Activated CD8-positive, alpha-beta memory T cell treated with anti-CD3 and anti-CD28 coated beads, Interleukin-2, amount 10 ng/mL, durations not matched to agents 7 days and 5 days (primary cell): Measurements from ENCODE around the gene COL4A6. TPM values are rescaled to one million over a fixed set of nuclear protein-coding genes. Genes with fewer than 3 reads are reported as not detected.
"Not testable (repeated sequence)": the region's sequence is repeated elsewhere in the genome, so short reads cannot be mapped to it uniquely, and the experiment has no call there.

Experiments
- ATAC-seq: fragments of 150-1000 bp; cut with Tn5 transposase; one replicate; pipeline ENCODE4 v1.10.0; 2021; ENCODE audit warnings: moderate library complexity
- CTCF ChIA-PET: fragments of 350-600 bp; sonication (Branson Sonifier 250); formaldehyde crosslinking; loops from one replicate; lab custom pipeline; 2021; ENCODE audit warnings: antibody characterized with exemption; lab: Charles Lee
- DNase-seq: peaks from one replicate; pipeline ENCODE4 v3.0.0-alpha.2; 2020
- H3K27ac Mint-ChIP-seq: one replicate; pipeline ENCODE4 v1.8.0; 2021; ENCODE audit warnings: mild to moderate bottlenecking, mixed read lengths
- H3K27me3 Mint-ChIP-seq: one replicate; pipeline ENCODE4 v1.8.0; 2021; ENCODE audit warnings: mixed read lengths
- H3K36me3 Mint-ChIP-seq: one replicate; pipeline ENCODE4 v1.8.0; 2021; ENCODE audit warnings: mild to moderate bottlenecking, mixed read lengths
- H3K4me1 Mint-ChIP-seq: one replicate; pipeline ENCODE4 v1.8.0; 2021; ENCODE audit warnings: mixed read lengths
- H3K4me3 Mint-ChIP-seq: one replicate; pipeline ENCODE4 v1.8.0; 2021; ENCODE audit warnings: mild to moderate bottlenecking, moderate library complexity, mixed read lengths
- H3K9me3 Mint-ChIP-seq: one replicate; pipeline ENCODE4 v1.8.0; 2022; ENCODE audit warnings: low read depth, mixed read lengths
- total RNA-seq, 2 experiments: library from RNA; stranded (reverse); gene quantifications; one replicate each; pipeline ENCODE4 v1.2.3, GENCODE V29; 2021

Gene COL4A6
- not detected for total RNA-seq

DNA sequence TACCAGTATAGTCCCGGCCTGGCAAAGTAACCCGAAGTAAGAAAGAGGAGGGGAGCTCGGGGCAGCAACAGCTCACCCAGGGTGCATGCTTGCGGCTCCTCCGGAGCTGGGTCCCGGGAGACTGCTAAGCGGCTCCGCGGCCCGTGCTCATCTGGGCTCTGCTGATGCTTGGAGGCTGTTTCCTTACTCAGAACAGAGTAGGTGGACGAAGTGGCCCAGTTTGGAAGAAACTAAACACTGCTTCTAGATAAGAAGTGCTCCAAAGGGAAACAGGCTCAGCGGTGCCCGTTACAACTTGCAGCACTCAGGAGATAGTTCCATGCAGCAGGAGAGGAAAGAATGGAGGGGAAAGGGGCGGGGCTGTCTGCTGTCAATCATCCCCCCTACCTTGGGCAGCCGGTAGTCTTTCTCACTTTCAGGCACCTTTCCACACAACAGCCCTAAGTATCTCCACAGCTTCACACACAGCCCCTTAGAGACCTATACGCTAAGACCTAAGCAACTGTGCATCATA is at the start of gene COL4A6:
Gene COL4A6 (minus strand): TSS at position 313 of the 514 bp plus-strand sequence. CDS start 226 bp downstream, at position 87.
- no peaks in the 10 kb centered on the region for H3K9me3 Mint-ChIP-seq
- CTCF ChIA-PET = no interaction called here
- no peak within 1 kb of the TSS for H3K27ac Mint-ChIP-seq
- no peaks in the 10 kb centered on the region for H3K36me3 Mint-ChIP-seq
- no peak for DNase-seq
- no peak for ATAC-seq
- no peak within 1 kb of the TSS for H3K4me3 Mint-ChIP-seq
- peaks cover 34% of the 10 kb centered on the region for H3K27me3 Mint-ChIP-seq
- peaks cover 2% of the 10 kb centered on the region for H3K4me1 Mint-ChIP-seq

DNA sequence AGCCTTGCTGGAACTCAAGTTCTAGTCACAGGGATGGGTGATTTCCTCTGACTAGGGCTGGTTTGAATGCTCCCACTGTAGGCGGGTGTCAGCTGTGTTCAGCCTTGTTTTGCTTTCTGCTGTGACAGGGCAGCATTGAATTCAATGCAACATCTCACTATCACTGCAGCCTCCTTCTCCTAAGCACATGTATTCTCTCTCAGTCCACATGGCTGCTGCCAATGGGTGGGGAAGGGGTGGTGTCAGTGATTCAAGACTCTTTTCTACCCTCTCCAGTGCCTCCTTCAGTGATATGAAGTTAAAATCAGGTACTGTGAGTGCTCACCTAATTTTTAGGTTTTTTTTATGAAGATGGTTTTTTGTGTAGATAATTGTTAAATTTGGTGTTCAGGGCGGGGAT is 47.7 kb upstream of the COL4A6 start:
- H3K27ac Mint-ChIP-seq = no peak overlapping the region
- no peak for ATAC-seq
- H3K27me3 Mint-ChIP-seq = no peaks in the 10 kb centered on the region
- CTCF ChIA-PET = no interaction called here
- H3K9me3 Mint-ChIP-seq = no peaks in the 10 kb centered on the region
- no peak overlapping the region for H3K4me3 Mint-ChIP-seq
- no peaks in the 10 kb centered on the region for H3K36me3 Mint-ChIP-seq
- DNase-seq = no peak
- H3K4me1 Mint-ChIP-seq = no peaks in the 10 kb centered on the region

DNA sequence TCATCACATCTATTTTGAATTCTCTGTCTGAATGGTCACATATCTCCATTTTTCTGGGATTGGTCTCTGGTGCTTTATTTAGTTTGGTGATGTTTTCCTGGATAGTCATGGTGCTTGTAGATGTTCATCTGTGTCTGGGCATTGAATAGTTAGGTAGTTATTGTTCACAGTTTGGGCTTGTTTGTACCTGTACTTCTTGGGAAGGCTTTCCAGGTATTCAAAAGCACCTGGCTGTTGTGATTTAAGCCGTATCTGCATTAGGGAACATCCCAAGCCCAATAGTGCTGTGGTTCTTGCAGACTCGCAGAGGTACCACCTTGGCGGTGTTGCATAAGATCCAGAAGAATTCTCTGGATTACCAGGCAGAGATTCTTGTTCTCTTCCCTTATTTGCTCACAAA is 46.0 kb upstream of the COL4A6 start:
- no peaks in the 10 kb centered on the region for H3K36me3 Mint-ChIP-seq
- H3K9me3 Mint-ChIP-seq = no peaks in the 10 kb centered on the region
- no peak overlapping the region for H3K27ac Mint-ChIP-seq
- no peak for ATAC-seq
- H3K4me1 Mint-ChIP-seq = no peaks in the 10 kb centered on the region
- DNase-seq = no peak
- CTCF ChIA-PET = no interaction called here
- no peak overlapping the region for H3K4me3 Mint-ChIP-seq
- H3K27me3 Mint-ChIP-seq = no peaks in the 10 kb centered on the region

DNA sequence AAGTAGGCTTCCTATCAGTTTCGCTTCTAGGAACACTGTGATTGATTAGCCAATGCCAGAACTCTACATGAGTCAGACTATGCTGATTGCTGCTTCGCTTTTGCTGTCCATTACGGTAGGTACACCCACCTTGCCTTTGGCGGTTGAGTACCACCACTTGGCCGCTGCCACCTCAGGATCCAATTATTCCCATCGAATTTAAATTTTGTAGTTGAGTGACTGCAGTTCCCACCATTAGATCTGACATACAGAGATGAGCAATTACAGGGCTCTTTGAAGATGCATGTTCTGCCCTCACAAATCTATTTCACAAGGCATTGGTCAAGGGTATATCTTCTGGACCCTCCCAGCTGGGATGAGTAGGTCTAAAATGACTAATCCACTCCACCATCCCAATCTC is 43.3 kb upstream of the COL4A6 start:
- not testable (repeated sequence) for H3K4me3 Mint-ChIP-seq, H3K36me3 Mint-ChIP-seq, H3K4me1 Mint-ChIP-seq

DNA sequence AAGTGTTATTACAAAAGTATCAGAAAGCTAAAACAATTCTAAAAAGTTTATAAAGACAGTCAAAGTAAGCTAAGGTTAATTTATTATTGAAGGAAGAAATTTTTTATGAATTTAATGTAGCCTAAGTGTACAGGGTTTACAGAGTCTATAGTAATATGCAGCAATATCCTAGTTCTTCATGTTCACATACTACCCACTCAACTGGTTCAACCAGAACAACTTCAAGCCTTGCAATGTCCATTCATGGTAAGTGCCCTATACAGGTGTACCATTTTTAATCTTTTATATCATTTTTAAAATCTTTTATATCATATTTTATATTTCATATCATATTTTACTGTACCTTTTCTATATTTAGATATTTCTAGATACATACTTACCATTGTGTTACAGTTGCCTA is 35.8 kb upstream of the COL4A6 start:
- H3K4me3 Mint-ChIP-seq = no peak overlapping the region
- H3K36me3 Mint-ChIP-seq = no peaks in the 10 kb centered on the region
- no peaks in the 10 kb centered on the region for H3K4me1 Mint-ChIP-seq
- no peak overlapping the region for H3K27ac Mint-ChIP-seq
- H3K9me3 Mint-ChIP-seq = peaks cover 4% of the 10 kb centered on the region
- ATAC-seq (no peak), DNase-seq (no peak)
- CTCF ChIA-PET = no interaction called here
- no peaks in the 10 kb centered on the region for H3K27me3 Mint-ChIP-seq

More for the DNA sequence above, 43.3 kb upstream of the COL4A6 start:
- ATAC-seq, CTCF ChIA-PET, H3K9me3 Mint-ChIP-seq, H3K27ac Mint-ChIP-seq, DNase-seq, H3K27me3 Mint-ChIP-seq: not testable (repeated sequence)

DNA sequence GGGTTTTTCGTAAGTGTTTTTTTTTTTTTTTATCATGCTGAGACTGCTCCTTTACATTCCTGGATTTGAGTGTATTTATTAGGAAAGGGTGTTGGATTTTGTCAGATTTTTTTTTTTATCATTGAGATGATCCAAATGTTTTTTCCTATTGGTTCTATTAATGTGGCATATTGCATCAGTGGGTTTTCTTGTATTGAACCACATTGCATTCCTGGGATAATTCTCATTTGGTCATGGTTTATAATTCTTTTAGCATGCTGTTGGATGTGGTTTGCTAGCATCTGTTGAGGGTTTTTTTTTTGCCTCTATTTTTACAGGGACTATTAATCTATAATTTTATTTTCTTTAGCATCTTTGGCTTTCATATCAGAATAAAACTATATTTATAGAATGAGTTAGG is 30.3 kb upstream of the COL4A6 start:
- Mint-ChIP-seq H3K4me1 (no peaks in the 10 kb centered on the region), H3K9me3 (no peaks in the 10 kb centered on the region), H3K27me3 (no peaks in the 10 kb centered on the region), H3K36me3 (no peaks in the 10 kb centered on the region), H3K27ac (no peak overlapping the region), H3K4me3 (no peak overlapping the region)
- CTCF ChIA-PET = no interaction called here
- DNase-seq (no peak), ATAC-seq (no peak)

DNA sequence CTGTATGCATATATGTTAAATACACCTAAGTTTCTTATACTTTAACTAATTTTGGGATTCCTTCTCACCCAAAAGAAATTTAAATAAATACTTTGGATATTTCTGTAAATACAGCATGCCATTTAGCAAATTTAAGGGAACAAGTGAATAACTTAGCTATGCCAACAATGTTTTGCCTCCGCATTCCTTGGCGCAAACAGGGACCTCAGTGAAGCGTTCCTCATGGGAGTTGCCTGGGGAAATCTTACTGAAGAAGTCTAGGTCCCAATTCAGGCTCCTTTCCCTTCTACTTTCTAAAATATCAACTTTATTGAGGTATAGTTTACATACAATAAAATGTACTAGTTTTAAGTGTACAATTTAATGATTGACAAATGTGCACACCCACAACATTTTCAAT is 26.4 kb upstream of the COL4A6 start:
- no peak overlapping the region for H3K27ac Mint-ChIP-seq
- no peaks in the 10 kb centered on the region for H3K9me3 Mint-ChIP-seq
- H3K27me3 Mint-ChIP-seq = no peaks in the 10 kb centered on the region
- ATAC-seq (no peak), DNase-seq (no peak)
- no peaks in the 10 kb centered on the region for H3K36me3 Mint-ChIP-seq
- no peaks in the 10 kb centered on the region for H3K4me1 Mint-ChIP-seq
- H3K4me3 Mint-ChIP-seq = no peak overlapping the region
- CTCF ChIA-PET = no interaction called here

DNA sequence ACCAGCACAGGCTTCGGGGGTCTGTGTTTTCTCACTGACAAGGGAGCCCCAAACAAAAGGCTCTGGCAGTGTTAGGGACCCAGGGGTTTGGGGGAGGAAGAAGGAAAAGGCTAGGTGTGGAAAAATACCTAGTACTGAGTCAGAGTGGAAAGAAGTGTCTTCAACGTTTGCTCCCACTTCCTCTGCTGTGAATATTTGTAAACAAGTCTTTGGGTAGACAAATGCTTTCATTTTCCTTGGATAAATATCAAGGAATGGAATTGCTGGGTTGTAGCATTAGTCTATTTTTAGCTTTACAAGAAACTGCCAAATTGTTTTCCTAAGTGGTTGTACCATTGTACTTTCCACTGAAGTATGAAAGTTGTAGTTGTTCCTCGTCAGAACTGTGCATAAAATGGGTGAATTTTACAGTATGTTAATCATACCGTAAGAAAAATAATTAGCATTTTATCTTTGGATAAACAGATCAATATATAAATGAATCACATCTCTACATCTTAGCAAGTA is 18.8 kb upstream of the COL4A6 start:
- no peak overlapping the region for H3K4me3 Mint-ChIP-seq
- ATAC-seq (no peak), DNase-seq (no peak)
- no peaks in the 10 kb centered on the region for H3K9me3 Mint-ChIP-seq
- no peaks in the 10 kb centered on the region for H3K4me1 Mint-ChIP-seq
- no peaks in the 10 kb centered on the region for H3K36me3 Mint-ChIP-seq
- CTCF ChIA-PET = no interaction called here
- no peaks in the 10 kb centered on the region for H3K27me3 Mint-ChIP-seq
- no peak overlapping the region for H3K27ac Mint-ChIP-seq

DNA sequence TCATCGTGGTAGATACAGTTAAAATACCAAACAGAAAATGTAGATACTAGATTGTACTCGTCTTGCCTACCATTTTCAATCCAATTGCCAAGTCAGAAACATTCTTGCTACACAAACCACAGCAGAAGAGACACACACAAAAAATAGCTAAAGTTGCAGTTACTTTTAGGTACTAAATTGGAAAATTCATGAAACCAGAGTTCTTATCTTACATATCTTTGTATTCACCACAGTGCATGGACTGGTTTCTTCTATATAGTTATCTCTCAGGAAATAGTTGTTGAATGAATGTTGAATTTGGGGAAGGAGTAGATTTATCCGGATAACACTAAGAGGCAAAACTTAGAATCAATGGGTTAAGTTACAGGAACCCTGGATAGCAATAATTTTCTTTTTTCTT is 15.6 kb upstream of the COL4A6 start:
- Mint-ChIP-seq H3K9me3 (no peaks in the 10 kb centered on the region), H3K36me3 (no peaks in the 10 kb centered on the region), H3K27me3 (no peaks in the 10 kb centered on the region), H3K4me1 (no peaks in the 10 kb centered on the region), H3K27ac (no peak overlapping the region), H3K4me3 (no peak overlapping the region)
- DNase-seq (no peak), ATAC-seq (no peak)
- CTCF ChIA-PET = no interaction called here

DNA sequence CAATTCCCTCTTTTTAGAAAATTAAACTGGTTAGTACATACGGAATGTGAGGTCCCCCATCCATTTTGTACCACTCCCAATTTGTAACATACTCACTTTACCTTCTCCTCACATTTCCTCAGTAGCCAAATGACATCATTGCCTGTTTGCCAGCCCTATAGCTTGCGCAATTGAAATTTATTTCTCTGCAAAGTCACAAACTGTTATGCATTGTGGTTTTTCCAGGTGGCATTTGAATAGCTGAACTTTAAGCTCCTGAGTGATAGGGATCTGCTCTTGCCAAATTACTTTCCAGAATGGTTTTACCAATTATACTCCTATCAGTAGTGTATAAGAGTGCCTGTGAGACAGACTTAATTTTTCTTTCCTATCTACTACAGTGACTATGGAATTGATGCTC is 9.1 kb upstream of the COL4A6 start:
- CTCF ChIA-PET = no interaction called here
- ATAC-seq (no peak), DNase-seq (no peak)
- Mint-ChIP-seq H3K4me3 (no peak overlapping the region), H3K4me1 (no peaks in the 10 kb centered on the region), H3K36me3 (no peaks in the 10 kb centered on the region), H3K27ac (no peak overlapping the region), H3K27me3 (no peaks in the 10 kb centered on the region), H3K9me3 (no peaks in the 10 kb centered on the region)

DNA sequence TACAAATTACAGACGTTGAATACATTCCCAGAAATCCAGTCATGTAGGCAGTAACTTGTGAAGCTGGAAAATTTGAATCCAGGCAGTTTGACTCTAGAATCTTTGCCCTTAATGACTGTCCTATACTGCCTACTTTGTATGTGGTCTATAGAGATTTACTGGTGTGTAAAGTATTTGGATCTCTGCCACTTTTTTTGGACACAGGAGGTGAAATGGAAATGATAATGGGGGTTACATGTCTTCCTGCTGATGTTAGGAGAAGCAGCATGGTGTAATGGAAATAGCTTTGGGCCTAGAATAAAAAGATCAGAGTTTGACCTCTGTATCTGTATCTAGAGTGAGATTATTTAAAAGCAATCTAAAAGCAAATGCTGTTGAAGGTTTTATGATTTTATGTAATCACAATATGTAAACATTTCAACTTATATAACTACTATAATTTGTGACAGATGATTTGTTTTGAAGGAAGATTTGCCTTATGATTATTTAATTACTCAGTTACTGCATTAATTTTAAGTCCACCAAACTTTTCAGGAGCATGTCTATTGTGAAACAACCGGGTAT is 4.8 kb upstream of the COL4A6 start:
- Mint-ChIP-seq H3K27ac (no peak overlapping the region), H3K36me3 (no peaks in the 10 kb centered on the region), H3K4me1 (peaks cover 2% of the 10 kb centered on the region), H3K9me3 (no peaks in the 10 kb centered on the region), H3K4me3 (no peak overlapping the region), H3K27me3 (peaks cover 24% of the 10 kb centered on the region)
- ATAC-seq (no peak), DNase-seq (no peak)
- CTCF ChIA-PET = no interaction called here

DNA sequence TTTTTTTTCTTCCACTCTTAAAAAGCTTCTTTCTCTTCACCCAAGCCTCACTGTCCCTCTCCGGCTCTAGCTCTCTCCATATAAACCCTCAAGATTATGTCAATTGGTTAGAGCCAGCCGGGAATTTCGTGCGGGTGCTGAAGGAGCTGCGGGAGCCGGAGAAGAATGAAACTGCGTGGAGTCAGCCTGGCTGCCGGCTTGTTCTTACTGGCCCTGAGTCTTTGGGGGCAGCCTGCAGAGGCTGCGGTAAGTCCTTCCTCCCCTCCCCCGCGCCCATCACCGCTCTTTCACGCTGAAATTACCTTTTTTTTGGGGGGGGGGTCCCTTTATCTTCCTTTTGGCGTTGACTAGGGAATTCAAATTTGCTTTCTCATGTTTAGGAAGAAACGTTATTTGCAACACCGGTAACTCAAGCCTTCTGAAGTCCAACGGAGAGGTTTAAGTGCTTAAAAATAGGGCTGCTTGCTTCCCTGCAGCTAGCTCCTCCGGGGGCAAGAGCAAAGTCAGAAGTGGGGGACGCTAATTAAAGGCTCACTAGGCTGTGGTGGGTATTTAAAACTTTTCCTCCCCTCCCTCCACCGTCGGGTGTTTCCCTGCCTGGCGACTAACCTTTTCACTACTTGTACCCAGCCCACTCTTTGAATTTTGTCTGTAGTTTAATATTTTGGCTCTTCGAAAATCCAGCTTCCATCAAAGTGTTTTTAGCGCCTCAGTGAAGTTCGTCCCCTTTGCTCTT is 1.9 kb upstream of the COL4A6 start:
- no peak overlapping the region for H3K4me3 Mint-ChIP-seq
- ATAC-seq = no peak
- CTCF ChIA-PET = no interaction called here

DNA sequence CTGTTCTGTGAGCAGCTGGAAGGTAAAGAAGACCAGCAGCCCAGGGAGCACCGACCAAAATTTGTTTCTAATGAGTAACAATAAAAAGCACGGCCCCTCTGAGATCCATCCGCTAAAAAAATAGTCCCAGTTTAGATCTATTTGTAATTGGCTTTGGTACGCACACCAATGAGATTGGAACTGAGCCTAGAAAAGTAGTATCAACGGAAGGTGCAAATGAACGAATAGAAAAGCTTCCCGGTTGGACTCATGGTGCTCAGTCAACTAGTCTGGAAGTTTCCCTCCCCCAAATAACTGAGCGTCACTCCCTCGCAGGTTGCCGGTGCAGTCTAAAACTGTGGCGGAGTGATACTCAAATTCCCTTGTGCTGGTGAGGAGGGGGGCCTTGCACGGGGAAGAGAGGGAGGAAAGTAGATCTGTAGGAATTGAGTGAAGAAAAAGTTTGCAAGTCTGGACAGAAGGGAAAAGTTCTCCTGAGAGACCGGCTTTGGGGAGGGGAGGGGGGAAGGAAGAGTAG is 1.3 kb upstream of the COL4A6 start, which contains the start of gene COL4A5:
Gene COL4A5 (plus strand): TSS at position 413 of the 517 bp plus-strand sequence. CDS start 288 bp downstream, outside the sequence.
- Mint-ChIP-seq H3K4me1 (peaks cover 2% of the 10 kb centered on the region), H3K27ac (no peak within 1 kb of the TSS), H3K36me3 (no peaks in the 10 kb centered on the region), H3K4me3 (no peak within 1 kb of the TSS), H3K9me3 (no peaks in the 10 kb centered on the region), H3K27me3 (peaks cover 34% of the 10 kb centered on the region)
- ATAC-seq (no peak), DNase-seq (no peak)
- CTCF ChIA-PET = no interaction called here

More for the DNA sequence above, 1.9 kb upstream of the COL4A6 start:
- peaks cover 34% of the 10 kb centered on the region for H3K27me3 Mint-ChIP-seq
- no peaks in the 10 kb centered on the region for H3K36me3 Mint-ChIP-seq
- DNase-seq = no peak
- H3K9me3 Mint-ChIP-seq = no peaks in the 10 kb centered on the region
- peaks cover 2% of the 10 kb centered on the region for H3K4me1 Mint-ChIP-seq
- H3K27ac Mint-ChIP-seq = no peak overlapping the region
